ENCODE results near the gene BRDT. TPM values are rescaled to one million over a fixed set of nuclear protein-coding genes. Genes with fewer than 3 reads are reported as not detected.

The BRDT gene
- total RNA-seq, 2 donors from 2014 or later, result not detected

DNA sequence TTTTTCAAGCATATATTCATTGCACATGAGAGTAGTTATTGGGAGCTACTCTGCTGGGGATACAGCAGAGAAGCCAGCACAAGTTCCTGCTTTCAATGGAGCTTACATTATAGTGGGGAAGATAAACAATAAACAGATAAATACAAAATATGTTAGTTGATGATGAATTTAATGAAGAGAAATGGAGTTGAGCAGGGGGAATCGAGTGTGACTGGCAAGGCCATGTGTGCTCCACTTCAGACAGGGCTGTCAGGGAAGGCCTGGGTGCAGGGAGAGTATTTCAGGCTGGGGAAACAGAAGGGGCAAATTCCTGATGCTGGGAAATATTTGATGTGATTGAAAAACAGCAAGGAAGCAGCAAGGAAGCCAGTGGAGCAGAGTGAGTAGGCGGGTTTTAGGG, 21.2 kb upstream of the BRDT start:
- TF ChIP-seq, protein P1, sequence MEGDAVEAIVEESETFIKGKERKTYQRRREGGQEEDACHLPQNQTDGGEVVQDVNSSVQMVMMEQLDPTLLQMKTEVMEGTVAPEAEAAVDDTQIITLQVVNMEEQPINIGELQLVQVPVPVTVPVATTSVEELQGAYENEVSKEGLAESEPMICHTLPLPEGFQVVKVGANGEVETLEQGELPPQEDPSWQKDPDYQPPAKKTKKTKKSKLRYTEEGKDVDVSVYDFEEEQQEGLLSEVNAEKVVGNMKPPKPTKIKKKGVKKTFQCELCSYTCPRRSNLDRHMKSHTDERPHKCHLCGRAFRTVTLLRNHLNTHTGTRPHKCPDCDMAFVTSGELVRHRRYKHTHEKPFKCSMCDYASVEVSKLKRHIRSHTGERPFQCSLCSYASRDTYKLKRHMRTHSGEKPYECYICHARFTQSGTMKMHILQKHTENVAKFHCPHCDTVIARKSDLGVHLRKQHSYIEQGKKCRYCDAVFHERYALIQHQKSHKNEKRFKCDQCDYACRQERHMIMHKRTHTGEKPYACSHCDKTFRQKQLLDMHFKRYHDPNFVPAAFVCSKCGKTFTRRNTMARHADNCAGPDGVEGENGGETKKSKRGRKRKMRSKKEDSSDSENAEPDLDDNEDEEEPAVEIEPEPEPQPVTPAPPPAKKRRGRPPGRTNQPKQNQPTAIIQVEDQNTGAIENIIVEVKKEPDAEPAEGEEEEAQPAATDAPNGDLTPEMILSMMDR (IDR thresholded peaks at IDR 0.05), result no peak
- H3K4me3 ChIP-seq, result no peak overlapping the region
- ATAC-seq (ENCODE audit: insufficient number of reproducible peaks, low FRiP score, low read depth) (no peak), DNase-seq (ENCODE audit: low spot score) (no peak)
- H3K27ac ChIP-seq, result no peak overlapping the region
- H3K4me1 ChIP-seq (ENCODE audit: control insufficient read depth in 1 of 2, low read depth in 2 of 2), result no peaks in the 10 kb centered on the region
- no peaks in the 10 kb centered on the region for H3K27me3 ChIP-seq (replicated peaks; ENCODE audit: insufficient read depth)
- H3K9me3 ChIP-seq, result no peaks in the 10 kb centered on the region
- H3K36me3 ChIP-seq, result no peaks in the 10 kb centered on the region

DNA sequence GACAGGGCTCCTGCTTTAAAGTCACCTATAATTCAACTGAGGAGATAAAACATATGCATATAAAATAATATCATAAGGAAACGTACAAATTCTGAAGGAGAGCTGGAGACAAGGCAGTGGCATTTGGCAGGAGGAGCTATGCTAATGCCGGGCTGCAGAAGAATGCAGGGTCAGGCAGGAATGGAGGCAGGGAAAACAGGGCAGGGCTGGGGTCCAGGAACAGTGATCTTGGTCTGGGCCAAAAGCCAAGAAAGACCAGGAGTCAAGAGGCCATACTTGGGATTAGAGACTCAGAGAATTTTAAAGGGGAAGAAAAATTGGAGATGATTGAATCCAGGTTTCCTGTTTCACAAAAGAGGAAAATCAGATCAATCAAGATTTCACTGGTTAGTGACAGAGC, 20.0 kb upstream of the BRDT start:
- Histone ChIP-seq H3K36me3 (no peaks in the 10 kb centered on the region), H3K4me3 (no peak overlapping the region), H3K27ac (no peak overlapping the region), H3K4me1 (ENCODE audit: control insufficient read depth in 1 of 2, low read depth in 2 of 2) (no peaks in the 10 kb centered on the region), H3K9me3 (no peaks in the 10 kb centered on the region), H3K27me3 (replicated peaks; ENCODE audit: insufficient read depth) (no peaks in the 10 kb centered on the region)
- TF ChIP-seq, protein P1 (IDR thresholded peaks at IDR 0.05), result no peak
- DNase-seq (ENCODE audit: low spot score), result no peak
- ATAC-seq (ENCODE audit: insufficient number of reproducible peaks, low FRiP score, low read depth), result no peak

DNA sequence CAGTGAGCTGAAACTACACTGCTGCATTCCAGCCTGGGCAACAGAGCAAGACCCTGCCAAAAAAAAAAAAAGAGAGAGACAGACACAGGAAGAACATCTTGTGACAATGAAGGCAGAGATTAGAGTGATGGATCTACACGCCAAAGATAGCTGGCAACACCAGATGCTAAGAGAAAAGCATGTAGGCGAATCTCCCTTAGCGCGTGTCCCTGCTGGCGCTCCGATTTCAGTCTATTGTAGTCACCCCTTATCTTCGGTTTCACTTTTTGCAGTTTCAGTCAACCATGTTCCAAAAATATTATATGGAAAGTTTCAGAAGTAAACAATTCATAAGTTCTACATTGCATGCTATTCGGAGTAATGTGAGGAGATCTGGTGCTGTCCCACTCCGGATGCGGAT, 11.6 kb upstream of the BRDT start:
- H3K4me3 ChIP-seq, result no peak overlapping the region
- DNase-seq (ENCODE audit: low spot score), result no peak
- H3K36me3 ChIP-seq, result no peaks in the 10 kb centered on the region
- TF ChIP-seq, protein P1 (IDR thresholded peaks at IDR 0.05), result no peak
- ATAC-seq (ENCODE audit: insufficient number of reproducible peaks, low FRiP score, low read depth), result no peak
- H3K9me3 ChIP-seq, result no peaks in the 10 kb centered on the region
- no peak overlapping the region for H3K27ac ChIP-seq
- no peaks in the 10 kb centered on the region for H3K27me3 ChIP-seq (replicated peaks; ENCODE audit: insufficient read depth)
- no peaks in the 10 kb centered on the region for H3K4me1 ChIP-seq (ENCODE audit: control insufficient read depth in 1 of 2, low read depth in 2 of 2)

DNA sequence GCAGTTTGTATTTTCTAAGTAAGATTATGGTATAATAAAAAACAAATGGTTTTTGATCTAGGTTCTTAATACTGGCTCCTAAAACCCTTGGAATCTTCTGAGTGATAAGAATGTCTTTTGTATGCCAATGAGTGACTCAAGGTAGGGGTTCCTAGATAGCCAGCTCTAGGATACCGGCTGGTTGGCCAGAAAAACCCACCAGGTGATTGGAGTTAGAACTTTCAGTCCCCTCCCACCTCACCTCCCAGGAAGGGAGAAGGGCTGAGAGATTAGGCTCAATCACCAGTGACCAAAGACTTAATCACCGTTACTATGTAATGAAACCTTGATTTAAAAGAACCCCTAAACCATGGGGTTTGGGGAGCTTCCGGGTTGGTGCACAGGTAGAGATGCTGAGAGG, 8.7 kb upstream of the BRDT start:
- Histone ChIP-seq H3K4me1 (ENCODE audit: control insufficient read depth in 1 of 2, low read depth in 2 of 2) (no peaks in the 10 kb centered on the region), H3K27me3 (replicated peaks; ENCODE audit: insufficient read depth) (no peaks in the 10 kb centered on the region), H3K36me3 (no peaks in the 10 kb centered on the region), H3K27ac (no peak overlapping the region), H3K4me3 (no peak overlapping the region), H3K9me3 (no peaks in the 10 kb centered on the region)
- ATAC-seq (ENCODE audit: insufficient number of reproducible peaks, low FRiP score, low read depth) (no peak), DNase-seq (ENCODE audit: low spot score) (no peak)
- TF ChIP-seq, protein P1 (IDR thresholded peaks at IDR 0.05), result no peak

DNA sequence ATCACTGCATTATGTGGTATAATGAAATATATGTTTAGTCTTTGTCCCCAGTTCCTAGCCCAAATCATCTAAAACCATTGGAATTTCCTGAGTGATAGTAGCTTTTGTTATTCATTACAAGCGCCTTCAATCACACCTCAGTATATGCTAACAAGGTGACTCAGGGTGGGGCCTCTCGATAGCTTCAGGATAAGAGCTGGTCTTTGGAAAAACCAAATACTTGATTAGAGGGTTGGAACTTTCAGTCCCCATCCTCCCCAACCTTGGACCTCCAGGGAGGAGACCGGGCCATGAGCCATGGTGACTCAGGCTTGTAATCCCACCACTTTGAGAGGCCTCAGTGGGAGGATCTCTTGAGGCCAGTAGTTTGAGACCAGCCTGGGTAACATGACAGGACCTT, 5.1 kb upstream of the BRDT start:
- no peaks in the 10 kb centered on the region for H3K36me3 ChIP-seq
- H3K27me3 ChIP-seq (replicated peaks; ENCODE audit: insufficient read depth), result no peaks in the 10 kb centered on the region
- H3K4me3 ChIP-seq, result no peak overlapping the region
- ATAC-seq (ENCODE audit: insufficient number of reproducible peaks, low FRiP score, low read depth) (no peak), DNase-seq (ENCODE audit: low spot score) (no peak)
- TF ChIP-seq, protein P1 (IDR thresholded peaks at IDR 0.05), result no peak
- H3K9me3 ChIP-seq, result no peaks in the 10 kb centered on the region
- no peak overlapping the region for H3K27ac ChIP-seq
- H3K4me1 ChIP-seq (ENCODE audit: control insufficient read depth in 1 of 2, low read depth in 2 of 2), result no peaks in the 10 kb centered on the region
